Tibial artery (tissue), 4 donors: ENCODE measurements around the gene NKRF.

Experiments used
- DNase-seq, 2 donors: peaks; one replicate each; pipeline ENCODE4 v3.0.0-alpha.2; 2019
- H3K27ac ChIP-seq, 2 donors: fragments of 200-600 bp; sonication (generic) in 1 of 2; 1 replicate in 1 of 2; 2 replicates in 1 of 2; pipeline ENCODE4 v1.5.1; 2018 to 2019; ENCODE audit warnings: mild to moderate bottlenecking in 1 of 2
- H3K27me3 ChIP-seq, 2 donors: fragments of 200-600 bp; sonication (generic) in 1 of 2; one replicate each; pipeline versions ENCODE4 v1.5.1 to v1.6.0; 2016 to 2019
- H3K36me3 ChIP-seq, 3 donors: fragments of 200-600 bp; sonication (generic) in 2 of 3; one replicate each; pipeline ENCODE4 v1.5.1; 2016 to 2019; ENCODE audit warnings: mild to moderate bottlenecking in 2 of 3
- H3K4me1 ChIP-seq, 4 donors: fragments of 200-600 bp; sonication (generic) in 2 of 4; 1 replicate in 3 of 4; 2 replicates in 1 of 4; pipeline ENCODE4 v1.5.1; 2016 to 2019
- H3K4me3 ChIP-seq, 2 donors: fragments of 200-600 bp; sonication (generic) in 1 of 2; 1 replicate in 1 of 2; 2 replicates in 1 of 2; pipeline ENCODE4 v1.5.1; 2018 to 2019; ENCODE audit warnings: mild to moderate bottlenecking in 2 of 2
- H3K9me3 ChIP-seq, 3 donors: fragments of 200-600 bp; sonication (generic) in 1 of 3; one replicate each; pipeline ENCODE4 v1.5.1; 2016 to 2019
- CTCF ChIP-seq, 2 experiments: fragments of 200-600 bp in 1 of 2; fragments of 450-650 bp in 1 of 2; IDR thresholded peaks; one replicate each; pipeline ENCODE4 v1.5.1; 2017 to 2019; ENCODE audit warnings: antibody characterized with exemption in 2 of 2, mild to moderate bottlenecking in 1 of 2, moderate library complexity in 1 of 2
- intact Hi-C: fragments of 100-400 bp; cut with DNase I; formaldehyde crosslinking; loops from one replicate; pipeline ENCODE4 v1.15.0; 2023; ENCODE audit warnings: low total_unique reads

The NKRF gene

GRCh38 chrX:119607018-119607389 lies 780 bp upstream of the NKRF start:
- H3K27me3 ChIP-seq = no peaks in the 10 kb centered on the region
- TF ChIP-seq CTCF (IDR thresholded peaks at IDR 0.05) = no peak
- no peaks in the 10 kb centered on the region for H3K36me3 ChIP-seq
- peaks cover 0 to 9% (median 1%) of the 10 kb centered on the region in 4 donors for H3K4me1 ChIP-seq
- H3K4me3 ChIP-seq = peak overlapping the region; percentile 86 to 88
- H3K9me3 ChIP-seq = no peaks in the 10 kb centered on the region
- intact Hi-C loops = no loop called here
- peak overlapping the region; percentile 86 to 93 for H3K27ac ChIP-seq
- no peak for DNase-seq

GRCh38 chrX:119605464-119606279 lies 552 bp downstream of the NKRF start:
- Histone ChIP-seq H3K4me1 (peaks cover 0 to 9% (median 1%) of the 10 kb centered on the region in 4 donors), H3K27ac (peak overlapping the region; percentile 86 to 93), H3K27me3 (no peaks in the 10 kb centered on the region), H3K36me3 (no peaks in the 10 kb centered on the region), H3K4me3 (peak overlapping the region; percentile 86 to 88), H3K9me3 (no peaks in the 10 kb centered on the region)
- no peak for TF ChIP-seq CTCF (IDR thresholded peaks at IDR 0.05)
- DNase-seq = peak; percentile 23 to 62
- intact Hi-C loops = no loop called here

GRCh38 chrX:119604766-119605463 lies 1.3 kb downstream of the NKRF start:
- intact Hi-C loops = no loop called here
- Histone ChIP-seq H3K4me1 (peaks cover 0 to 9% (median 1%) of the 10 kb centered on the region in 4 donors), H3K4me3 (peak overlapping the region; percentile 86 to 88), H3K27me3 (no peaks in the 10 kb centered on the region), H3K27ac (peak overlapping the region; percentile 86 to 93), H3K36me3 (no peaks in the 10 kb centered on the region), H3K9me3 (no peaks in the 10 kb centered on the region)
- TF ChIP-seq CTCF (IDR thresholded peaks at IDR 0.05) = no peak
- no peak for DNase-seq

GRCh38 chrX:119602701-119603255 lies 3.4 kb downstream of the NKRF start:
- intact Hi-C loops = no loop called here
- no peaks in the 10 kb centered on the region for H3K27me3 ChIP-seq
- no peaks in the 10 kb centered on the region for H3K9me3 ChIP-seq
- H3K27ac ChIP-seq = no peak overlapping the region
- H3K4me3 ChIP-seq = no peak overlapping the region
- H3K36me3 ChIP-seq = no peaks in the 10 kb centered on the region
- H3K4me1 ChIP-seq = peaks cover 0 to 9% (median 1%) of the 10 kb centered on the region in 4 donors
- no peak for TF ChIP-seq CTCF (IDR thresholded peaks at IDR 0.05)
- no peak for DNase-seq

GRCh38 chrX:119589810-119590209 lies 16.4 kb downstream of the NKRF start:
- no peaks in the 10 kb centered on the region for H3K27me3 ChIP-seq
- no peaks in the 10 kb centered on the region for H3K4me1 ChIP-seq
- intact Hi-C loops = no loop called here
- H3K4me3 ChIP-seq = no peak overlapping the region
- H3K9me3 ChIP-seq = no peaks in the 10 kb centered on the region
- no peak overlapping the region for H3K27ac ChIP-seq
- H3K36me3 ChIP-seq = peaks cover 0 to 21% (median 17%) of the 10 kb centered on the region in 3 donors
- TF ChIP-seq CTCF (IDR thresholded peaks at IDR 0.05) = no peak
- DNase-seq = no peak
